ENCODE measurements around the gene PLCB1.

PLCB1 gene

GRCh38 chr20:8213270-8213669 lies 81.2 kb downstream of the PLCB1 start:
- DNase-seq, result no peak

GRCh38 chr20:8213831-8214587 lies 81.9 kb downstream of the PLCB1 start:
- no peak for DNase-seq

- no peak for DNase-seq
These were observed 83.3 kb downstream of the PLCB1 start for GRCh38 chr20:8215361-8215781.

GRCh38 chr20:8216375-8217200 lies 84.5 kb downstream of the PLCB1 start:
- DNase-seq, result no peak

- no peak for DNase-seq
These were observed 86.8 kb downstream of the PLCB1 start for GRCh38 chr20:8218861-8219260.

- no peak for DNase-seq
These were observed 87.3 kb downstream of the PLCB1 start for GRCh38 chr20:8219403-8219802.

- DNase-seq, result no peak
These were observed 88.7 kb downstream of the PLCB1 start for GRCh38 chr20:8220716-8221115.

GRCh38 chr20:8221887-8222419 lies 89.9 kb downstream of the PLCB1 start:
- no peak for DNase-seq

GRCh38 chr20:8223091-8223870 lies 91.2 kb downstream of the PLCB1 start:
- DNase-seq, result no peak

GRCh38 chr20:8225658-8226057 lies 93.6 kb downstream of the PLCB1 start:
- DNase-seq, result no peak

GRCh38 chr20:8226106-8226505 lies 94.0 kb downstream of the PLCB1 start:
- no peak for DNase-seq

- DNase-seq, result no peak
These were observed 95.2 kb downstream of the PLCB1 start for GRCh38 chr20:8227293-8227692.

- DNase-seq, result no peak
These were observed 96.2 kb downstream of the PLCB1 start for GRCh38 chr20:8228315-8228714.

- no peak for DNase-seq
These were observed 97.0 kb downstream of the PLCB1 start for GRCh38 chr20:8229090-8229489.

GRCh38 chr20:8231038-8231437 lies 99.0 kb downstream of the PLCB1 start:
- DNase-seq, result no peak

GRCh38 chr20:8232332-8232731 lies 100.3 kb downstream of the PLCB1 start:
- no peak for DNase-seq

GRCh38 chr20:8234580-8234979 lies 102.5 kb downstream of the PLCB1 start:
- no peak for DNase-seq

- no peak for DNase-seq
These were observed 110.0 kb downstream of the PLCB1 start for GRCh38 chr20:8242066-8242465.

- no peak for DNase-seq
These were observed 111.0 kb downstream of the PLCB1 start for GRCh38 chr20:8242827-8243724.

GRCh38 chr20:8244637-8245036 lies 112.6 kb downstream of the PLCB1 start:
- DNase-seq, result no peak

GRCh38 chr20:8246153-8246552 lies 114.1 kb downstream of the PLCB1 start:
- DNase-seq, result no peak

- no peak for DNase-seq
These were observed 114.7 kb downstream of the PLCB1 start for GRCh38 chr20:8246716-8247115.

Measured in CD4-positive, alpha-beta T cell treated with Interferon gamma for 1 hour (primary cell).